BJ (cell line): ENCODE data around the gene HMOX2. TPM values are rescaled to one million over a fixed set of nuclear protein-coding genes. Genes with fewer than 3 reads are reported as not detected.

ENCODE experiments used
- CTCF ChIA-PET: fragments of 350-600 bp; formaldehyde crosslinking; extraction: SDS; loops from one replicate; lab custom pipeline; 2021; ENCODE audit warnings: antibody characterized with exemption, inconsistent platforms; lab: Yijun Ruan, JAX
- POLR2A ChIA-PET: fragments of 300-600 bp; sonication (Branson Sonifier 250); formaldehyde crosslinking; extraction: SDS; loops from one replicate; lab custom pipeline; 2021; ENCODE audit warnings: antibody characterized with exemption; lab: Charles Lee
- DNase-seq: peaks from one replicate; pipeline ENCODE4 v3.0.0-alpha.2; 2011; ENCODE audit warnings: low read depth
- H3K27me3 ChIP-seq: 2 replicates; pipeline ENCODE4 v1.6.0; 2011; ENCODE audit warnings: low read length; ENCODE audit not compliant: control insufficient read depth, insufficient read depth
- H3K36me3 ChIP-seq: 2 replicates; pipeline ENCODE4 v1.5.1; 2011; ENCODE audit warnings: low read length; ENCODE audit not compliant: control insufficient read depth, insufficient read depth
- H3K4me3 ChIP-seq: 2 replicates; pipeline ENCODE4 v1.5.1; 2011; ENCODE audit warnings: low read depth, mild to moderate bottlenecking, control low read depth, low read length
- CTCF ChIP-seq: IDR thresholded peaks from 2 replicates; pipeline ENCODE4 v1.5.1; 2011; ENCODE audit warnings: low read depth, mild to moderate bottlenecking, control low read depth, inconsistent platforms, low read length, moderate library complexity; ENCODE audit not compliant: insufficient read depth
- polyA plus RNA-seq: library from polyadenylated mRNA; depleted of rRNA; stranded (reverse); fragments of >200 nt; gene quantifications from 2 replicates; pipeline ENCODE4 v1.2.3, GENCODE V29; 2011

HMOX2 gene
- polyA plus RNA-seq, 1 experiment: 59.5 TPM

- no peak overlapping the region for H3K4me3 ChIP-seq
- no peak for DNase-seq
- CTCF ChIA-PET: no interaction called here
- POLR2A ChIA-PET: no interaction called here
- peaks cover 23% of the 10 kb centered on the region for H3K36me3 ChIP-seq
- no peak for TF ChIP-seq CTCF
- no peaks in the 10 kb centered on the region for H3K27me3 ChIP-seq
These were observed 21.6 kb upstream of the HMOX2 start for GRCh38 chr16:4454623-4455022.

- ChIA-PET CTCF (no interaction called here), POLR2A (no interaction called here)
- H3K27me3 ChIP-seq: no peaks in the 10 kb centered on the region
- DNase-seq: no peak
- no peak overlapping the region for H3K4me3 ChIP-seq
- TF ChIP-seq CTCF: no peak
- peaks cover 22% of the 10 kb centered on the region for H3K36me3 ChIP-seq
These were observed 21.1 kb upstream of the HMOX2 start for GRCh38 chr16:4455081-4455480.

GRCh38 chr16:4455951-4456350 lies 20.2 kb upstream of the HMOX2 start:
- Histone ChIP-seq H3K27me3 (no peaks in the 10 kb centered on the region), H3K36me3 (peaks cover 16% of the 10 kb centered on the region), H3K4me3 (no peak overlapping the region)
- CTCF ChIA-PET: no interaction called here
- TF ChIP-seq CTCF: no peak
- POLR2A ChIA-PET: no interaction called here
- DNase-seq: no peak

- peaks cover 20% of the 10 kb centered on the region for H3K36me3 ChIP-seq
- ChIA-PET CTCF (interaction anchor here (1.3 kb wide), 1 partner anchor 89 kb away, joined by 4 read pairs; no protein-coding TSS in a partner anchor), POLR2A (interaction anchor here (0.6 kb wide), 1 partner anchor 27 kb away, joined by 8 read pairs; no protein-coding TSS in a partner anchor)
- no peaks in the 10 kb centered on the region for H3K27me3 ChIP-seq
- DNase-seq: no peak
- H3K4me3 ChIP-seq: no peak overlapping the region
- no peak for TF ChIP-seq CTCF
These were observed 15.3 kb upstream of the HMOX2 start for GRCh38 chr16:4460936-4461249.

GRCh38 chr16:4461250-4462085 lies 14.7 kb upstream of the HMOX2 start:
- no peaks in the 10 kb centered on the region for H3K27me3 ChIP-seq
- H3K4me3 ChIP-seq: no peak overlapping the region
- no peak for TF ChIP-seq CTCF
- H3K36me3 ChIP-seq: peaks cover 18% of the 10 kb centered on the region
- ChIA-PET POLR2A (interaction anchor here (0.6 kb wide), 1 partner anchor 26 kb away, joined by 8 read pairs; no protein-coding TSS in a partner anchor), CTCF (interaction anchor here (1.3 to 2.0 kb wide), 2 partner anchors 60 to 88 kb away, joined by 4 read pairs; no protein-coding TSS in a partner anchor)
- no peak for DNase-seq
